ENCODE data around the gene PCTP.

PCTP gene

DNA sequence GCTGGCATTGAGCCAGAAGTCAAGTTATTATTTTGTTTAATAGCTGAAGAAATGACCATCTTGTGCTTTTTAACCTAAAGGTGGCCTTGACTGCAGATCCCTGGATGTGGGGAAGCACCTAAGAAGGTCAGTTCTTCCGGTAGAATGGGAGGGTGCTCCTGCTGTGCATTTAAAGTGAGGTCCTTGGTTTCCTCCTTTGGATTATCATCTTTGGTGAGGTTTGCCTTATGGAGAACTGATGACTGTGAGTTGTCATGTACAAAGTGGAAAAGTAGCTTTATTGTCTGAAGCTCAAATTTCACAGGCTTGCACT lies 66.5 kb downstream of the PCTP start:
- TF ChIP-seq CTCF (IDR thresholded peaks at IDR 0.05) = no peak
- Histone ChIP-seq H3K36me3 (no peaks in the 10 kb centered on the region), H3K27ac (no peak overlapping the region), H3K9me3 (no peaks in the 10 kb centered on the region), H3K27me3 (no peaks in the 10 kb centered on the region), H3K4me3 (ENCODE audit: low read depth in 1 of 2, low read length in 1 of 2) (no peak overlapping the region), H3K4me1 (ENCODE audit: control insufficient read depth in 1 of 2, insufficient read depth in 1 of 2, low read depth in 1 of 2, low read length in 1 of 2) (no peaks in the 10 kb centered on the region)

DNA sequence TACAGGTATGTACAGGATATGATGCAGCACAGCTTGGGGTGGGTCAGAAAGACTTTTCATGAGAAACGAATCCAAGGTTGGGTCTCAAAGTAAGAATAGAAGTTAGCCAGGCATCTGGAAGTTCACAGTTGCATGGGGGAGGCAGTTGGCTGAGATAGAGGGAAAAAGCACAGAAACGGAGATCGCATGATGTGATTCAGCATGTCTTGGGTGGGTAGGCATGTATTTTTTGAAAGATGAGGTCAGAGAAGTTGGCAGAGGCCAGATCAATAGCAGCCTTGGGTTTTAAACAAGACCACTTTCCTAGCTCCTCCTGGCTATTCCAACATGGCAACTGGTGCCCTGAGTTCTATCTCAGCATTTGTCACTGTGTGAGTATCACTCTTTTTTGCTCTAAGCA lies 67.2 kb downstream of the PCTP start:
- Histone ChIP-seq H3K27me3 (no peaks in the 10 kb centered on the region), H3K4me3 (ENCODE audit: low read depth in 1 of 2, low read length in 1 of 2) (no peak overlapping the region), H3K27ac (no peak overlapping the region), H3K4me1 (ENCODE audit: control insufficient read depth in 1 of 2, insufficient read depth in 1 of 2, low read depth in 1 of 2, low read length in 1 of 2) (no peaks in the 10 kb centered on the region), H3K9me3 (no peaks in the 10 kb centered on the region), H3K36me3 (no peaks in the 10 kb centered on the region)
- TF ChIP-seq CTCF (IDR thresholded peaks at IDR 0.05) = no peak

DNA sequence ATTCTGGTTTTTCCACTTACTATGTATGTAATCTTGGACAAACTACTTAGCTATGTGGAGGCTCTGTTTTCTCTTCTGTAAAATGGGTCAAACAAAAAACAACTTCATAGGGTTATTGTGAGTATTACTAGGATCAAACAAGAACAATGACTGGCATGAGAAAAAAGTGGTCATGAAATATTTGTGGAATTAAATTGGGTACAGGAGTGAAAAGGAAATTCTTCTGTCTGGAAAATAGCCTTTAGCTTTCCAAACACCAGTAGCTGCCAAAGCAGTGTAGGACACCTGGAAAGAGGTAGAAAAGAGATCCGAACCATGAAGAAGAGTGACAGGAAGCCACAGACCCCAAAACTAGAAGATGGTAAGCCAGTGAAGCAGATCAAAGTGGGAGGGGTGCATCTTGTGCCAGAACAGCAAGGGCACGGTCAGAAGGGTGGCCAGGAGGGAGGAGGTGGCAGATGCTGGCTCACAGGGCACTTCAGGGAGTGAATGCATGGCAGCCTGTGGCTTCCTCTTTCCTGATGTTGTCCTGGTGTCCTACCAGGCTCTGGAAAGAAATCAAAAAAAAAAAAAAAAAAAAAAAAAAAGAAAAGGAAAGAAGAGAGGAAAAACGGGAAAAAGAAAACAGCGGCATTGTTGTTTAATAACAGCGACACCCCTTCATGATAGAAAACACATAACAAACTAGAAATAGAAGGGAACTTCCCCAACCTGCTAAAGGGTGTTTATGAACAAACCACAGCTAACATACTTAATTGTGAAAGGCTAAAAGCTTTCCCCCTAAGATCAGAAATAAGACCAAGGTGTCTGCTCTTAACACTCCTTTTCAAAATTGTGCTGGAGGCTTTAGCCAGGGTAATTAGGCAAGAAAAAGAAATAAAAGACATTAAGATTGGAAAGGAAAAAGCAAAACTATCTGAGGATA lies 67.9 kb downstream of the PCTP start:
- no peaks in the 10 kb centered on the region for H3K9me3 ChIP-seq
- no peak for TF ChIP-seq CTCF (IDR thresholded peaks at IDR 0.05)
- no peak overlapping the region for H3K27ac ChIP-seq
- H3K4me1 ChIP-seq (ENCODE audit: control insufficient read depth in 1 of 2, insufficient read depth in 1 of 2, low read depth in 1 of 2, low read length in 1 of 2) = no peaks in the 10 kb centered on the region
- no peaks in the 10 kb centered on the region for H3K36me3 ChIP-seq
- no peaks in the 10 kb centered on the region for H3K27me3 ChIP-seq
- no peak overlapping the region for H3K4me3 ChIP-seq (ENCODE audit: low read depth in 1 of 2, low read length in 1 of 2)

- H3K36me3 ChIP-seq = no peaks in the 10 kb centered on the region
- no peak overlapping the region for H3K27ac ChIP-seq
- TF ChIP-seq CTCF (IDR thresholded peaks at IDR 0.05) = no peak
- H3K27me3 ChIP-seq = no peaks in the 10 kb centered on the region
- H3K4me1 ChIP-seq (ENCODE audit: control insufficient read depth in 1 of 2, insufficient read depth in 1 of 2, low read depth in 1 of 2, low read length in 1 of 2) = no peaks in the 10 kb centered on the region
- no peaks in the 10 kb centered on the region for H3K9me3 ChIP-seq
- H3K4me3 ChIP-seq (ENCODE audit: low read depth in 1 of 2, low read length in 1 of 2) = no peak overlapping the region
Measured at GRCh38 chr17:55820675-55821074, 69.8 kb downstream of the PCTP start.

- Histone ChIP-seq H3K27me3 (no peaks in the 10 kb centered on the region), H3K4me1 (ENCODE audit: control insufficient read depth in 1 of 2, insufficient read depth in 1 of 2, low read depth in 1 of 2, low read length in 1 of 2) (no peaks in the 10 kb centered on the region), H3K36me3 (no peaks in the 10 kb centered on the region), H3K27ac (no peak overlapping the region), H3K4me3 (ENCODE audit: low read depth in 1 of 2, low read length in 1 of 2) (no peak overlapping the region), H3K9me3 (no peaks in the 10 kb centered on the region)
- no peak for TF ChIP-seq CTCF (IDR thresholded peaks at IDR 0.05)
Measured at GRCh38 chr17:55822028-55822427, 71.2 kb downstream of the PCTP start.

Measured in neutrophil (primary cell).